Nephron progenitor cell (in vitro differentiated cells): Measurements from ENCODE around the gene ASB8.
"Not testable (repeated sequence)": the region's sequence is repeated elsewhere in the genome, so short reads cannot be mapped to it uniquely, and the experiment has no call there.

Experiments
- DNase-seq: peaks from one replicate; pipeline ENCODE4 v3.0.0; 2021
- H3K27ac Mint-ChIP-seq: 2 replicates; pipeline ENCODE4 v1.8.0; 2021; ENCODE audit warnings: mild to moderate bottlenecking, moderate library complexity, mixed read lengths
- H3K27me3 Mint-ChIP-seq: 2 replicates; pipeline ENCODE4 v1.8.0; 2021; ENCODE audit warnings: mild to moderate bottlenecking, low read depth, mixed read lengths; ENCODE audit not compliant: poor library complexity
- H3K36me3 Mint-ChIP-seq: 2 replicates; pipeline ENCODE4 v1.8.0; 2021; ENCODE audit warnings: low read depth, mixed read lengths
- H3K4me1 Mint-ChIP-seq: 2 replicates; pipeline ENCODE4 v1.8.0; 2021; ENCODE audit warnings: mixed read lengths
- H3K4me3 Mint-ChIP-seq: 2 replicates; pipeline ENCODE4 v1.8.0; 2021; ENCODE audit warnings: mild to moderate bottlenecking, moderate library complexity, mixed read lengths
- H3K9me3 Mint-ChIP-seq: 2 replicates; pipeline ENCODE4 v1.8.0; 2021; ENCODE audit warnings: mild to moderate bottlenecking, moderate library complexity, mixed read lengths
- TF ChIP-seq, protein P1 (sequence below): fragments of 200-600 bp; sonication (generic); IDR thresholded peaks from 2 replicates; pipeline ENCODE4 v1.5.0; 2021; ENCODE audit warnings: antibody characterized with exemption

Gene ASB8

DNA sequence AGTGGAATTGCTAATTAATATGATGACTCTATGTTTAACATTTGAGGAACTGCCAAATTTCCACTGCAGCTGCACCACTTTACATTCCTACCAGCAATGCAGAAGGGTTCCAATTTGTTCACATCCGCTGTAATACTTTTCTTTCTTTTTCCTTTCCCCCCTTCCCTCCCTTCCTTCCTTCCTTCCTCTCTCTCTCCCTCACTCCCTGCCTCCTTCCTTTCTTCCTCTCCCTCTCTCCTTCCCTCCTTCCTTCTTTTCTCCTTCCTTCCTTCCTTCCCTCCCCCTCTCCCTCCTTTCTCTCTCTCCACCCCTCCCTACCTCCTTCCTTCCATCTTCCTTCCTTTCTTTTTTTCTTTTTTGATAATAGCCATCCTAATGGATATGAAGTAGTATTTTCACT lies 41.4 kb downstream of the ASB8 start:
- Mint-ChIP-seq H3K27me3 (peaks cover 11% of the 10 kb centered on the region), H3K4me1 (peaks cover 31% of the 10 kb centered on the region), H3K4me3 (no peak overlapping the region), H3K9me3 (peaks cover 4% of the 10 kb centered on the region), H3K36me3 (no peaks in the 10 kb centered on the region), H3K27ac (no peak overlapping the region)
- no peak for DNase-seq
- TF ChIP-seq, protein P1, sequence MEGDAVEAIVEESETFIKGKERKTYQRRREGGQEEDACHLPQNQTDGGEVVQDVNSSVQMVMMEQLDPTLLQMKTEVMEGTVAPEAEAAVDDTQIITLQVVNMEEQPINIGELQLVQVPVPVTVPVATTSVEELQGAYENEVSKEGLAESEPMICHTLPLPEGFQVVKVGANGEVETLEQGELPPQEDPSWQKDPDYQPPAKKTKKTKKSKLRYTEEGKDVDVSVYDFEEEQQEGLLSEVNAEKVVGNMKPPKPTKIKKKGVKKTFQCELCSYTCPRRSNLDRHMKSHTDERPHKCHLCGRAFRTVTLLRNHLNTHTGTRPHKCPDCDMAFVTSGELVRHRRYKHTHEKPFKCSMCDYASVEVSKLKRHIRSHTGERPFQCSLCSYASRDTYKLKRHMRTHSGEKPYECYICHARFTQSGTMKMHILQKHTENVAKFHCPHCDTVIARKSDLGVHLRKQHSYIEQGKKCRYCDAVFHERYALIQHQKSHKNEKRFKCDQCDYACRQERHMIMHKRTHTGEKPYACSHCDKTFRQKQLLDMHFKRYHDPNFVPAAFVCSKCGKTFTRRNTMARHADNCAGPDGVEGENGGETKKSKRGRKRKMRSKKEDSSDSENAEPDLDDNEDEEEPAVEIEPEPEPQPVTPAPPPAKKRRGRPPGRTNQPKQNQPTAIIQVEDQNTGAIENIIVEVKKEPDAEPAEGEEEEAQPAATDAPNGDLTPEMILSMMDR, result no peak

- H3K27me3 Mint-ChIP-seq, result peaks cover 26% of the 10 kb centered on the region
Measured at GRCh38 chr12:48111312-48111693, 46.0 kb downstream of the ASB8 start.

GRCh38 chr12:48110691-48111311 lies 46.5 kb downstream of the ASB8 start:
- Mint-ChIP-seq H3K4me1 (peaks cover 19% of the 10 kb centered on the region), H3K27ac (no peak overlapping the region), H3K27me3 (peaks cover 28% of the 10 kb centered on the region), H3K4me3 (no peak overlapping the region), H3K36me3 (no peaks in the 10 kb centered on the region), H3K9me3 (peaks cover 4% of the 10 kb centered on the region)
- no peak for DNase-seq
- TF ChIP-seq, protein P1, result no peak

More at GRCh38 chr12:48111312-48111693, 46.0 kb downstream of the ASB8 start:
- peaks cover 17% of the 10 kb centered on the region for H3K4me1 Mint-ChIP-seq
- DNase-seq, H3K36me3 Mint-ChIP-seq, H3K9me3 Mint-ChIP-seq, H3K4me3 Mint-ChIP-seq, H3K27ac Mint-ChIP-seq: not testable (repeated sequence)

GRCh38 chr12:48109424-48109823 lies 47.9 kb downstream of the ASB8 start:
- TF ChIP-seq, protein P1, result no peak
- peaks cover 27% of the 10 kb centered on the region for H3K4me1 Mint-ChIP-seq
- peaks cover 2% of the 10 kb centered on the region for H3K9me3 Mint-ChIP-seq
- peaks cover 27% of the 10 kb centered on the region for H3K27me3 Mint-ChIP-seq
- no peak overlapping the region for H3K27ac Mint-ChIP-seq
- DNase-seq, result no peak
- H3K4me3 Mint-ChIP-seq, result no peak overlapping the region
- no peaks in the 10 kb centered on the region for H3K36me3 Mint-ChIP-seq

DNA sequence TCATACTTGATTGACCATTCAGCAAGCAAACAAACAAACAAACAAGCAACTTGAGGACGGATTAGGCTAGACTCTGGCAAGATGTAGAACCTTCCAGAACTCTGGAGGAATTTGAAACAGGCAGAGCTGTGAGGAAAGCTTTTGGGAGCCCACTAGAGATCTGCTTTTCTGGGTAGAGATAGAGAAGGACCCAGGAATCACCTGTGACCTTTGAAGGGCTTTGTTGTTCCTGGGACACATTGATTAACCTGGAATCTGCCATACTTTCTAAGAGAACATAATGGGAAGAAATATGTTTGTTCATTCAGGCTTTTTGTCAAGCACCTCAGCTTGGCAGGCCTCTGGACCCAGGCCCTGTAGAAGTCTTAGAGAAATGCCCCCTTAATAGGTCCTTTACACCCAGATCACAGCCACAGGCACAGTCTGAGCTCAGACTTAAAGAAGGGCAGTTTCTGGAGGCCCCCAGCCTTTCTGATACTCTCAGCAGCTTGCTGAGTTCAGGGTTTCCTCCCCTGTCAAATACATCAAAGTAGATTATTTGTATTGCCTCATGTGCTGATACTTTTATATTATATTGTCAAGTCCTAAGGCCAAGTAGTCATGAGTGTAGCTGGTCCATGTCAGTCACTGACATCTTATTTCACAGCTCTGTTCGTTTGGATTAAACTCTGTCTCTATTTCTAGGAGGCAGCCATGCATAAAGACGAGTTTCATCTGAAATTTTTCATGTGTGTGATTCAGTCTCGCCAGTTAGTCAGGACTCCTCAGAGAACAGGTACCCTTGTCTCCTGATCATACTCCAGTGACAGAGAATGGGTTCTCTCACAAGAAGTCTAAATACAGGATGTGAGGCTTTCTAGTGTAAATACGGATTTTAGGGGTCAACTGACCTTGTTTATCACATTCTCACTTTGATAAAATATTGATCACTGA lies 50.4 kb downstream of the ASB8 start:
- Mint-ChIP-seq H3K36me3 (no peaks in the 10 kb centered on the region), H3K4me1 (peaks cover 43% of the 10 kb centered on the region), H3K27me3 (peaks cover 19% of the 10 kb centered on the region), H3K27ac (peak overlapping the region; percentile 99), H3K9me3 (no peaks in the 10 kb centered on the region), H3K4me3 (peak overlapping the region; percentile 95)
- DNase-seq, result no peak
- TF ChIP-seq, protein P1, result no peak

DNA sequence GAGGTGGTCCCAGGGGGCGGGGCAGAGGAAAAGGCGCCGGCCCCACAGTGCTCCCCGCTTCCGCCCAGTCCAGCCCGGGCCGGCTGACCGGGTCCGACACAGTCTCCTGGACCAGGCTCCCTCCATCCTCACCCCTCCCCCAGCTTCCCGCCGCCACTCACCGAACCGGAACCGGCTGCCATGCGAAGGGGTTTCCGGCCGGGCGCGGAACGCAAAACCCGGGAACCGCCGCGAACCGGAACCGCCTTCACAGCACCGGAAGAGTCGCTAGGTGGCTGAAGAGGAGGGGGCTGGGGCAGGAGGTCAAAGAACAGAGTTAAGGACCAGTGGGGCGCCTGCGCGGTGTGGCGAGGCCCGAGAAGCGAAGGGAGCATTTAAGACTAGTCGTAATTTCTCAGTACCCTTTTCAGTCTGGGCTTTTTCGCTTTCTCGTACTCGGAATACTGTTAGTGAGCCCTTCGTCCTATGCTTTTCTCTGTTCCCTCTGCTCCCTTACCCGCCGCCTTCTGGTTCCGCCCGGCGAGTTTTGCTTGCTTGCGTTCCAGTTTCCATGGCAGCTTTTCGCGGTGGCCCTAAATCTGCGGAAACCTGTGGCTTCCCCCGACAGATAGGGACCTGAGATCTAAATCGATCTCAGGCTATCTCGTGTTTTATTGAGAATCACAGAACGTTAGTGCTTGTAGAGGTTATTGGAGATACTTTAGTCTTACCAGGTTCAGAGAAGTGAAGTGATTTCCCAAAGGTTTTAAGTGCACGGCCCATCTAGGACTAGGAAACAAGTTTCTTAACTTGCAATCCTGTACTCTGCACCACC lies 51.2 kb downstream of the ASB8 start, which contains the start of gene SENP1:
TSS of gene SENP1 (minus strand) at position 213 of the 814 bp plus-strand sequence. CDS start 4,607 bp downstream, outside the sequence.
- Mint-ChIP-seq H3K4me1 (peaks cover 47% of the 10 kb centered on the region), H3K9me3 (no peaks in the 10 kb centered on the region), H3K27ac (peak within 1 kb of the TSS; percentile 99), H3K4me3 (peak within 1 kb of the TSS; percentile 95), H3K36me3 (no peaks in the 10 kb centered on the region), H3K27me3 (peaks cover 19% of the 10 kb centered on the region)
- TF ChIP-seq, protein P1, result no peak
- peak; percentile 88 for DNase-seq
